Left hindlimb (tissue), 1 donor: ENCODE measurements around the gene INO80.
"Not testable (repeated sequence)": the region's sequence is repeated elsewhere in the genome, so short reads cannot be mapped to it uniquely, and the experiment has no call there.

Experiments used
- DNase-seq: peaks from one replicate; pipeline ENCODE4 v3.0.0-alpha.2; 2018

The INO80 gene

GRCh38 chr15:41116962-41117252 is 827 bp upstream of the INO80 start:
- DNase-seq = no peak

GRCh38 chr15:41115652-41116115 is 396 bp downstream of the INO80 start:
- DNase-seq = no peak

- no peak for DNase-seq
These were observed 874 bp downstream of the INO80 start for GRCh38 chr15:41115161-41115651.

GRCh38 chr15:41106947-41107346 is 9.1 kb downstream of the INO80 start:
- no peak for DNase-seq

GRCh38 chr15:41105348-41106334 is 10.4 kb downstream of the INO80 start:
- DNase-seq = no peak

GRCh38 chr15:41104234-41104633 is 11.8 kb downstream of the INO80 start:
- no peak for DNase-seq

GRCh38 chr15:41102854-41103253 is 13.2 kb downstream of the INO80 start:
- no peak for DNase-seq

- no peak for DNase-seq
These were observed 19.9 kb downstream of the INO80 start for GRCh38 chr15:41096178-41096577.

GRCh38 chr15:41085029-41085428 is 31.1 kb downstream of the INO80 start:
- DNase-seq = no peak

- DNase-seq = no peak
These were observed 35.9 kb downstream of the INO80 start for GRCh38 chr15:41080144-41080543.

- no peak for DNase-seq
These were observed 36.4 kb downstream of the INO80 start for GRCh38 chr15:41079717-41080116.

- not testable (repeated sequence) for DNase-seq
These were observed 37.2 kb downstream of the INO80 start for GRCh38 chr15:41078879-41079278.

GRCh38 chr15:41078125-41078524 is 38.0 kb downstream of the INO80 start:
- DNase-seq = no peak

GRCh38 chr15:41073028-41073427 is 43.1 kb downstream of the INO80 start:
- no peak for DNase-seq

GRCh38 chr15:41072013-41072412 is 44.1 kb downstream of the INO80 start:
- no peak for DNase-seq

- no peak for DNase-seq
These were observed 49.6 kb downstream of the INO80 start for GRCh38 chr15:41066516-41066915.

- no peak for DNase-seq
These were observed 54.4 kb downstream of the INO80 start for GRCh38 chr15:41061667-41062066.

GRCh38 chr15:41060505-41060904 is 55.6 kb downstream of the INO80 start:
- no peak for DNase-seq

GRCh38 chr15:41056810-41057209 is 59.3 kb downstream of the INO80 start:
- DNase-seq = no peak

GRCh38 chr15:41055706-41056105 is 60.4 kb downstream of the INO80 start:
- no peak for DNase-seq

- no peak for DNase-seq
These were observed 64.9 kb downstream of the INO80 start for GRCh38 chr15:41051139-41051538.

- no peak for DNase-seq
These were observed 67.2 kb downstream of the INO80 start for GRCh38 chr15:41048852-41049251.

- DNase-seq = no peak
These were observed 67.7 kb downstream of the INO80 start for GRCh38 chr15:41048397-41048796.

GRCh38 chr15:41047474-41047873 is 68.6 kb downstream of the INO80 start:
- DNase-seq = no peak
